MM.1S (cell line): ENCODE measurements around the gene SRP54.
A peak's percentile ranks its signal among the peaks of the same experiment; 100 is the strongest.

Experiments
- DNase-seq: peaks from one replicate; pipeline ENCODE4 v3.0.0-alpha.2; 2015
- H2AFZ ChIP-seq: fragments of 300-600 bp; sonication (generic); 2 replicates; pipeline ENCODE4 v1.6.0; 2016; ENCODE audit warnings: antibody characterized with exemption, low read length
- H3F3A ChIP-seq: fragments of 300-600 bp; sonication (generic); 2 replicates; pipeline ENCODE4 v1.6.1; 2016; ENCODE audit warnings: mild to moderate bottlenecking, antibody characterized with exemption, low read length, moderate library complexity, mixed read lengths; ENCODE audit not compliant: insufficient read depth
- H3K27ac ChIP-seq: fragments of 300-600 bp; sonication (generic); 2 replicates; pipeline ENCODE4 v1.5.1; 2016; ENCODE audit warnings: mild to moderate bottlenecking, low read length
- H3K27me3 ChIP-seq: fragments of 300-600 bp; sonication (generic); replicated peaks from 2 replicates; pipeline ENCODE4 v1.6.0; 2016; ENCODE audit warnings: low read length; ENCODE audit not compliant: insufficient read depth
- H3K36me3 ChIP-seq: fragments of 300-600 bp; sonication (generic); replicated peaks from 2 replicates; pipeline ENCODE4 v1.6.1; 2016; ENCODE audit warnings: mild to moderate bottlenecking, low read length, mixed read lengths; ENCODE audit not compliant: insufficient read depth
- H3K4me1 ChIP-seq: fragments of 300-600 bp; sonication (generic); 2 replicates; pipeline ENCODE4 v1.6.1; 2016; ENCODE audit warnings: low read length, mixed read lengths
- H3K4me2 ChIP-seq: fragments of 300-600 bp; sonication (generic); 2 replicates; pipeline ENCODE4 v1.6.0; 2016; ENCODE audit warnings: low read depth, low read length
- H3K4me3 ChIP-seq: fragments of 300-600 bp; sonication (generic); 2 replicates; pipeline ENCODE4 v1.5.1; 2016; ENCODE audit warnings: low read length, mixed read lengths
- H3K79me2 ChIP-seq: fragments of 300-600 bp; sonication (generic); 2 replicates; pipeline ENCODE4 v1.6.1; 2016; ENCODE audit warnings: mixed run types, low read length, mixed read lengths
- H3K9ac ChIP-seq: fragments of 300-600 bp; sonication (generic); 2 replicates; pipeline ENCODE4 v1.6.1; 2016; ENCODE audit warnings: low read length, mixed read lengths
- H3K9me2 ChIP-seq: fragments of 300-600 bp; sonication (generic); replicated peaks from 2 replicates; pipeline ENCODE4 v1.6.1; 2016; ENCODE audit warnings: mild to moderate bottlenecking, low read length, mixed read lengths; ENCODE audit not compliant: insufficient read depth
- H3K9me3 ChIP-seq: fragments of 300-600 bp; sonication (generic); replicated peaks from 2 replicates; pipeline ENCODE4 v1.6.1; 2016; ENCODE audit warnings: mild to moderate bottlenecking, low read length, mixed read lengths; ENCODE audit not compliant: insufficient read depth
- H4K20me1 ChIP-seq: fragments of 300-600 bp; sonication (generic); 2 replicates; pipeline ENCODE4 v1.6.1; 2016; ENCODE audit warnings: mild to moderate bottlenecking, low read length, moderate library complexity, mixed read lengths; ENCODE audit not compliant: insufficient read depth
- CTCF ChIP-seq: fragments of 300-600 bp; sonication (generic); IDR thresholded peaks from 2 replicates; pipeline ENCODE4 v1.5.1; 2016; ENCODE audit warnings: antibody characterized with exemption, low read length, mixed read lengths
- EZH2 ChIP-seq: fragments of 300-600 bp; sonication (generic); optimal IDR thresholded peaks from 2 replicates; pipeline ENCODE3; 2017; ENCODE audit warnings: low read depth, mild to moderate bottlenecking, antibody characterized with exemption, low read length, mixed read lengths
- EZH2phosphoT487 ChIP-seq: fragments of 300-600 bp; sonication (generic); IDR thresholded peaks from 2 replicates; pipeline ENCODE4 v1.6.1; 2018; ENCODE audit warnings: antibody characterized with exemption, low read length

The SRP54 gene

DNA sequence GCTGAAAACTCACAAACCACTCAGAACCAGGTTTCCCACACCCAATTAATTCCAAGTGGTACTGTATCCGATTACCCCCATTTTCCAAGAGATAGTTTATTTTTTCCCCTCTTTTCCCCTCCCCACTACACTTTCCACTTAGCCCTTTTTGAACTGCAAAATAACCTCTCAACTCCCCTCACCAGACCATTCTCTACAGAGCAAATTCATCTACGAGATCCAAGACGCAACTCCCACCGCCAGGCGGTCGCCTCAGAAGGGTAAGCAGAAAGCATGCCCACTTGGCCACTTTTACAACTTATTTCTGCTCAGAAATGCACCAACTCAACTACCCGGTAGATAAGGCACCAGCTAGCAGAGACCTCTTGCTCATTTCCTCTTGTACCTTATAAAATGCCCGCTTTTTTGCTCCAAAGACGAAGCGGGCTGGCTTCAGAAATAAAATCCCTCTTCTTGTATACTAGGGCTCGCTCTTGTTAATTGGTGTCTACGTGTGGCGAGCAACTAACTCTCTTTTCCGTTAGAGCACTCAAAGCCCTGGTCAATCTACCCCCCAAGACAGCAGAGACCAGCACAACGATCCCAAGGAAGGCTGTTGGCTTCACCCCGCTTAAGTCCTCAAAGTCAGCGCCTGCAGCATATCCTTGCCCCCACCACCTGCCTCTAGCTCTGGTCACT, 910 bp upstream of the SRP54 start:
- Histone ChIP-seq H2AFZ (peak overlapping the region; percentile 80), H3K4me1 (0 out of 2 replicates have a peak, but pooled peaks cover 8% of the 10 kb centered on the region), H4K20me1 (no peaks in the 10 kb centered on the region), H3K9ac (peak overlapping the region; percentile 55), H3K27ac (peak overlapping the region; percentile 98; the same call in 1 of the 2 replicates), H3F3A (peaks cover 17% of the 10 kb centered on the region), H3K27me3 (no peaks in the 10 kb centered on the region), H3K4me3 (peak overlapping the region; percentile 74), H3K9me2 (no peaks in the 10 kb centered on the region), H3K4me2 (peak overlapping the region; percentile 87), H3K9me3 (no peaks in the 10 kb centered on the region), H3K79me2 (peaks cover 58% of the 10 kb centered on the region), H3K36me3 (no peaks in the 10 kb centered on the region)
- TF ChIP-seq CTCF: peak; percentile 6; the same call in 1 of the 2 replicates
- TF ChIP-seq EZH2: no peak
- DNase-seq: peak; percentile 16

DNA sequence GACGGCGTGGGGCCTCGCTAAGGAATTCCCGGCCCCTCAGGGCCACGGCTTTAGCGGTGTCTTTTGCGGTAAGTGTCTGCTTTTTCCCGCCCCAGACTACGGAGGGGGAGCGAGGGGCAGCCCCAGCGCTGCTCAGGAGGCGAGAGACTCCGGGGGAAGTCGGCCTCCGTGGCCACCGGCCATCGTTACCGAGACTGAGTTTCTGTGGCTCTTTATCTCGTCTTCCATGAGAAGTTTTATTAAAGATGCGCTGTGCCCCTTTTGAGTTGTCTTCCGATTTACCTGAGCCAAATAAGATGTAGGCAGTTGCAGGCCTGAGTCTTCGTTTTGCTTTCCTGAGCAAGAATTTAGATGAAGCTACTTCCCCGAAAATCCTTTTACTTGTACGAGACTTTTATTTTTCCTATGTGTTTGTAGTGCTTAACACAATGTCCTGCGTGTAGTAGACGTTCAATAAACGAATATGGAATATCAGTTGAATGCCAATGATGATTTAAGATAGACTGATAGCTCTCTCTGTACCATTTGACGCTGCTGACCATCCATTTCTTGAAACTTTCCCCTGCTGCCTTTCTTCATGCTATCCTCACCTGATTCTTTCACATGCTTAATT, 462 bp downstream of the SRP54 start:
- Histone ChIP-seq H3K9me2 (no peaks in the 10 kb centered on the region), H3F3A (peaks cover 17% of the 10 kb centered on the region), H3K27me3 (no peaks in the 10 kb centered on the region), H3K79me2 (peaks cover 69% of the 10 kb centered on the region), H4K20me1 (no peaks in the 10 kb centered on the region), H3K9me3 (no peaks in the 10 kb centered on the region), H3K4me3 (peak overlapping the region; percentile 74), H3K27ac (peak overlapping the region; percentile 98), H3K9ac (peak overlapping the region; percentile 81), H3K4me1 (0 out of 2 replicates have a peak, but pooled peaks cover 8% of the 10 kb centered on the region), H2AFZ (peak overlapping the region; percentile 70), H3K4me2 (peak overlapping the region; percentile 87), H3K36me3 (no peaks in the 10 kb centered on the region)
- no peak for TF ChIP-seq EZH2phosphoT487
- no peak for TF ChIP-seq EZH2
- no peak for TF ChIP-seq CTCF
- DNase-seq: peak; percentile 7

DNA sequence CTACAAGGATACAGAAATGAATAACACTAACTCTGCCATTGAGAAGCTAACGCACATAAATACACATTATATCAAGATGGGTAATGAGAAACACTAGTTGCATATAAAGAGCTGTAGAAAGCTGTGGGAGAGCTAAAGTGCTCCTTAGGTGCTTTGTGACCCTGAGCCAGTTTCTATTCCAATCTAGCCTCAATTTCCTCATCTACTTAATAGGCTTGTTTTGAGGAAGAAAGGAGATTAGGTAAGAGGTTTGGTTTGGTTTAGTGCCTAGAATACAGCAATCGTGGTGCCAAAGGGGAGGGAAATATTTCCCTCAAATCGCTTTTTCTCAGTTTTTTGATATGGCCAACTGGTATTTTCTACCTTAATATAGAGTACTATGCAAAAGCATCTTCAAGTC, 994 bp downstream of the SRP54 start:
- H3K9me2 ChIP-seq: no peaks in the 10 kb centered on the region
- peak overlapping the region; percentile 87 for H3K4me2 ChIP-seq
- H3K4me3 ChIP-seq: peak overlapping the region; percentile 74
- H3K27ac ChIP-seq: no peak overlapping the region; the same call in 1 of the 2 replicates
- H3K9me3 ChIP-seq: no peaks in the 10 kb centered on the region
- H3K36me3 ChIP-seq: no peaks in the 10 kb centered on the region
- H2AFZ ChIP-seq: no peak overlapping the region
- no peak for DNase-seq
- H3F3A ChIP-seq: peaks cover 17% of the 10 kb centered on the region
- 0 out of 2 replicates have a peak, but pooled peaks cover 8% of the 10 kb centered on the region for H3K4me1 ChIP-seq
- H3K27me3 ChIP-seq: no peaks in the 10 kb centered on the region
- no peaks in the 10 kb centered on the region for H4K20me1 ChIP-seq
- H3K79me2 ChIP-seq: peaks cover 69% of the 10 kb centered on the region
- H3K9ac ChIP-seq: peak overlapping the region; percentile 81; the same call in 1 of the 2 replicates
- no peak for TF ChIP-seq EZH2phosphoT487
- TF ChIP-seq EZH2: no peak
- TF ChIP-seq CTCF: no peak
